MM.1S (cell line): ENCODE results near the gene SCGN.

Source experiments
- DNase-seq: peaks from one replicate; pipeline ENCODE4 v3.0.0-alpha.2; 2015
- H2AFZ ChIP-seq: fragments of 300-600 bp; sonication (generic); 2 replicates; pipeline ENCODE4 v1.6.0; 2016; ENCODE audit warnings: antibody characterized with exemption, low read length
- H3F3A ChIP-seq: fragments of 300-600 bp; sonication (generic); 2 replicates; pipeline ENCODE4 v1.6.1; 2016; ENCODE audit warnings: mild to moderate bottlenecking, antibody characterized with exemption, low read length, moderate library complexity, mixed read lengths; ENCODE audit not compliant: insufficient read depth
- H3K27ac ChIP-seq: fragments of 300-600 bp; sonication (generic); 2 replicates; pipeline ENCODE4 v1.5.1; 2016; ENCODE audit warnings: mild to moderate bottlenecking, low read length
- H3K27me3 ChIP-seq: fragments of 300-600 bp; sonication (generic); replicated peaks from 2 replicates; pipeline ENCODE4 v1.6.0; 2016; ENCODE audit warnings: low read length; ENCODE audit not compliant: insufficient read depth
- H3K36me3 ChIP-seq: fragments of 300-600 bp; sonication (generic); replicated peaks from 2 replicates; pipeline ENCODE4 v1.6.1; 2016; ENCODE audit warnings: mild to moderate bottlenecking, low read length, mixed read lengths; ENCODE audit not compliant: insufficient read depth
- H3K4me1 ChIP-seq: fragments of 300-600 bp; sonication (generic); 2 replicates; pipeline ENCODE4 v1.6.1; 2016; ENCODE audit warnings: low read length, mixed read lengths
- H3K4me2 ChIP-seq: fragments of 300-600 bp; sonication (generic); 2 replicates; pipeline ENCODE4 v1.6.0; 2016; ENCODE audit warnings: low read depth, low read length
- H3K4me3 ChIP-seq: fragments of 300-600 bp; sonication (generic); 2 replicates; pipeline ENCODE4 v1.5.1; 2016; ENCODE audit warnings: low read length, mixed read lengths
- H3K79me2 ChIP-seq: fragments of 300-600 bp; sonication (generic); 2 replicates; pipeline ENCODE4 v1.6.1; 2016; ENCODE audit warnings: mixed run types, low read length, mixed read lengths
- H3K9ac ChIP-seq: fragments of 300-600 bp; sonication (generic); 2 replicates; pipeline ENCODE4 v1.6.1; 2016; ENCODE audit warnings: low read length, mixed read lengths
- H3K9me2 ChIP-seq: fragments of 300-600 bp; sonication (generic); replicated peaks from 2 replicates; pipeline ENCODE4 v1.6.1; 2016; ENCODE audit warnings: mild to moderate bottlenecking, low read length, mixed read lengths; ENCODE audit not compliant: insufficient read depth
- H3K9me3 ChIP-seq: fragments of 300-600 bp; sonication (generic); replicated peaks from 2 replicates; pipeline ENCODE4 v1.6.1; 2016; ENCODE audit warnings: mild to moderate bottlenecking, low read length, mixed read lengths; ENCODE audit not compliant: insufficient read depth
- H4K20me1 ChIP-seq: fragments of 300-600 bp; sonication (generic); 2 replicates; pipeline ENCODE4 v1.6.1; 2016; ENCODE audit warnings: mild to moderate bottlenecking, low read length, moderate library complexity, mixed read lengths; ENCODE audit not compliant: insufficient read depth
- CTCF ChIP-seq: fragments of 300-600 bp; sonication (generic); IDR thresholded peaks from 2 replicates; pipeline ENCODE4 v1.5.1; 2016; ENCODE audit warnings: antibody characterized with exemption, low read length, mixed read lengths
- EZH2 ChIP-seq: fragments of 300-600 bp; sonication (generic); optimal IDR thresholded peaks from 2 replicates; pipeline ENCODE3; 2017; ENCODE audit warnings: low read depth, mild to moderate bottlenecking, antibody characterized with exemption, low read length, mixed read lengths
- EZH2phosphoT487 ChIP-seq: fragments of 300-600 bp; sonication (generic); IDR thresholded peaks from 2 replicates; pipeline ENCODE4 v1.6.1; 2018; ENCODE audit warnings: antibody characterized with exemption, low read length

Gene SCGN

DNA sequence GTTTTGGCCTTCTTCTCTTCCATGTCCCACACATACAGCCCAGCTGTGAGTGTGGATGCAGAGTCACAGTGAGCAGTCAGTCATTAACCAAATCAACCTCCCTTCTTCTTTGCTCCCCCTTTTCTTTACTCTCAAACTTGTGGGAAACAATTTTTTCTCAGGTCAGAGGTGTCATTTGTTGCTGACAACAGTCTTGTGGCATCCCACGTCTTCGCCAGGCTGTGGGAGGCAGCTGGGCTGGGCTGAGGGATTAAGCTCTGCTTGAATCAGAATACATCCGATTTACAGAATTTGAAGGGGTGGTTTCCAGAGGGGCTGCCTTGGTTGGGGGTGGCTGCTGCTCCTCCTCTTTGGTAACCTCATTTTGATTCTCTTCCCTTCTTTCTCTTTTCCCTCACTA is 40.5 kb downstream of the SCGN start:
- H3K79me2 ChIP-seq = no peaks in the 10 kb centered on the region
- H3K4me2 ChIP-seq = no peak overlapping the region
- H3K9me3 ChIP-seq = no peaks in the 10 kb centered on the region
- H4K20me1 ChIP-seq = no peaks in the 10 kb centered on the region
- H3K27me3 ChIP-seq = no peaks in the 10 kb centered on the region
- no peaks in the 10 kb centered on the region for H3K9me2 ChIP-seq
- H3K9ac ChIP-seq = no peak overlapping the region
- TF ChIP-seq EZH2 (no peak), EZH2phosphoT487 (no peak), CTCF (no peak)
- no peaks in the 10 kb centered on the region for H3F3A ChIP-seq
- no peak overlapping the region for H2AFZ ChIP-seq
- H3K4me1 ChIP-seq = no peaks in the 10 kb centered on the region
- no peak for DNase-seq
- H3K27ac ChIP-seq = no peak overlapping the region
- no peaks in the 10 kb centered on the region for H3K36me3 ChIP-seq
- H3K4me3 ChIP-seq = no peak overlapping the region

- Histone ChIP-seq H3K27me3 (no peaks in the 10 kb centered on the region), H3K27ac (no peak overlapping the region)
- DNase-seq = no peak
Observed at GRCh38 chr6:25694366-25694765, 42.4 kb downstream of the SCGN start.

GRCh38 chr6:25695671-25696070 is 43.7 kb downstream of the SCGN start:
- Histone ChIP-seq H3K9me2 (no peaks in the 10 kb centered on the region), H2AFZ (no peak overlapping the region), H3K27ac (no peak overlapping the region), H3K9ac (no peak overlapping the region), H3K4me2 (no peak overlapping the region), H3K9me3 (no peaks in the 10 kb centered on the region), H3K36me3 (no peaks in the 10 kb centered on the region), H3F3A (no peaks in the 10 kb centered on the region), H3K4me1 (no peaks in the 10 kb centered on the region), H3K27me3 (no peaks in the 10 kb centered on the region), H4K20me1 (no peaks in the 10 kb centered on the region), H3K4me3 (no peak overlapping the region), H3K79me2 (no peaks in the 10 kb centered on the region)
- TF ChIP-seq CTCF (no peak), EZH2phosphoT487 (no peak), EZH2 (no peak)
- DNase-seq = no peak

More at GRCh38 chr6:25694366-25694765, 42.4 kb downstream of the SCGN start:
- Histone ChIP-seq H3F3A (no peaks in the 10 kb centered on the region), H2AFZ (no peak overlapping the region), H3K36me3 (no peaks in the 10 kb centered on the region), H3K9me3 (no peaks in the 10 kb centered on the region), H3K4me3 (no peak overlapping the region), H3K9ac (no peak overlapping the region), H3K9me2 (no peaks in the 10 kb centered on the region), H3K4me1 (no peaks in the 10 kb centered on the region), H3K4me2 (no peak overlapping the region), H3K79me2 (no peaks in the 10 kb centered on the region), H4K20me1 (no peaks in the 10 kb centered on the region)
- no peak for TF ChIP-seq CTCF
